HCT116 (cell line): ENCODE data around the gene CARNS1.

ENCODE experiments used
- CTCF ChIP-seq, 3 experiments: fragments of 200-600 bp in 1 of 3; sonication (generic) in 1 of 3; IDR thresholded peaks in 2 of 3; conservative IDR thresholded peaks in 1 of 3; 2 replicates each; pipeline ENCODE4 v1.5.1; 2012 to 2017; ENCODE audit warnings: low read depth in 2 of 3, low read length in 2 of 3, antibody characterized with exemption in 1 of 3, borderline replicate concordance in 1 of 3, control low read depth in 1 of 3, mild to moderate bottlenecking in 1 of 3, mixed read lengths in 1 of 3, mixed run types in 1 of 3, moderate library complexity in 1 of 3; ENCODE audit not compliant: insufficient read depth in 1 of 3
- POLR2A ChIP-seq: IDR thresholded peaks from 2 replicates; pipeline ENCODE4 v1.7.0; 2011; ENCODE audit warnings: borderline replicate concordance; ENCODE audit not compliant: insufficient read depth, insufficient read length; ENCODE audit errors: extremely low read depth

GRCh38 chr11:67458266-67458665 lies 42.8 kb downstream of the CARNS1 start:
- TF ChIP-seq POLR2A (no peak), CTCF (IDR thresholded peaks at IDR 0.05 in 2 of 3, conservative IDR thresholded peaks at IDR 0.05 in 1 of 3; ENCODE audit: borderline replicate concordance in 1 of 3, insufficient read depth in 1 of 3, low read depth in 2 of 3, low read length in 2 of 3) (no peak)
